Astrocyte (in vitro differentiated cells and primary cell): ENCODE data around the gene PLA2G3. TPM values are rescaled to one million over a fixed set of nuclear protein-coding genes. Genes with fewer than 3 reads are reported as not detected.

Source experiments
- DNase-seq: peaks from one replicate; pipeline ENCODE4 v3.0.0-alpha.2; 2010; ENCODE audit warnings: low read depth
- FAIRE-seq: peaks from 2 replicates; lab custom pipeline; 2011; peaks lifted over from hg19 to GRCh38; lab: Jason Lieb, UNC
- H2AFZ ChIP-seq: 2 replicates; pipeline ENCODE4 v1.6.0; 2012; ENCODE audit warnings: low read depth, low read length, inconsistent platforms
- H3K27ac ChIP-seq: 2 replicates; pipeline ENCODE4 v1.5.1; 2011; ENCODE audit warnings: low read depth, low read length, inconsistent platforms
- H3K27me3 ChIP-seq: 2 replicates; pipeline ENCODE4 v1.6.0; 2011; ENCODE audit warnings: low read length, inconsistent platforms; ENCODE audit not compliant: insufficient read depth
- H3K36me3 ChIP-seq: 2 replicates; pipeline ENCODE4 v1.5.1; 2011; ENCODE audit warnings: low read length, inconsistent platforms; ENCODE audit not compliant: insufficient read depth
- H3K4me1 ChIP-seq: 2 replicates; pipeline ENCODE4 v1.5.1; 2011; ENCODE audit warnings: low read length, inconsistent platforms; ENCODE audit not compliant: insufficient read depth
- H3K4me2 ChIP-seq: 2 replicates; pipeline ENCODE4 v1.6.0; 2012; ENCODE audit warnings: low read length, inconsistent platforms
- H3K4me3 ChIP-seq: 2 replicates; pipeline ENCODE4 v1.5.1; 2011; ENCODE audit warnings: low read depth, mild to moderate bottlenecking, low read length, inconsistent platforms; ENCODE audit not compliant: insufficient read depth
- H3K79me2 ChIP-seq: 2 replicates; pipeline ENCODE4 v1.6.0; 2012; ENCODE audit warnings: mild to moderate bottlenecking, low read length, inconsistent platforms; ENCODE audit not compliant: insufficient read depth
- H3K9ac ChIP-seq: 2 replicates; pipeline ENCODE4 v1.6.0; 2012; ENCODE audit warnings: mild to moderate bottlenecking, low read length, inconsistent platforms
- H3K9me3 ChIP-seq: 2 replicates; pipeline ENCODE4 v1.5.1; 2012; ENCODE audit warnings: low read depth, mild to moderate bottlenecking, low read length, inconsistent platforms; ENCODE audit not compliant: insufficient read depth
- H4K20me1 ChIP-seq: 2 replicates; pipeline ENCODE4 v1.6.0; 2012; ENCODE audit warnings: low read length, inconsistent platforms; ENCODE audit not compliant: insufficient read depth
- H3K27ac Mint-ChIP-seq: one replicate; pipeline ENCODE4 v1.8.0; 2021; ENCODE audit warnings: mild to moderate bottlenecking, mixed read lengths; ENCODE audit not compliant: unreplicated experiment
- H3K27me3 Mint-ChIP-seq: one replicate; pipeline ENCODE4 v1.8.0; 2021; ENCODE audit warnings: low read depth, mixed read lengths; ENCODE audit not compliant: unreplicated experiment
- H3K36me3 Mint-ChIP-seq: one replicate; pipeline ENCODE4 v1.8.0; 2021; ENCODE audit warnings: low read depth, mixed read lengths; ENCODE audit not compliant: unreplicated experiment
- H3K4me1 Mint-ChIP-seq: one replicate; pipeline ENCODE4 v1.8.0; 2021; ENCODE audit warnings: low read depth, mixed read lengths; ENCODE audit not compliant: unreplicated experiment
- H3K4me3 Mint-ChIP-seq: one replicate; pipeline ENCODE4 v1.8.0; 2021; ENCODE audit warnings: mild to moderate bottlenecking, moderate library complexity, mixed read lengths; ENCODE audit not compliant: unreplicated experiment
- H3K9me3 Mint-ChIP-seq: one replicate; pipeline ENCODE4 v1.8.0; 2021; ENCODE audit warnings: mild to moderate bottlenecking, mixed read lengths; ENCODE audit not compliant: unreplicated experiment
- CTCF ChIP-seq: IDR thresholded peaks from 2 replicates; pipeline ENCODE4 v1.5.1; 2011; ENCODE audit warnings: low read depth, mild to moderate bottlenecking, inconsistent platforms, low read length, moderate library complexity; ENCODE audit not compliant: insufficient read depth
- EZH2 ChIP-seq: IDR thresholded peaks from 2 replicates; pipeline ENCODE4 v1.6.1; 2012; ENCODE audit warnings: mild to moderate bottlenecking, low read length, inconsistent platforms; ENCODE audit not compliant: insufficient read depth
- total RNA-seq: library from RNA; stranded (reverse); gene quantifications from 2 replicates; pipeline ENCODE4 v1.2.1, GENCODE V29; 2021

PLA2G3 gene
- total RNA-seq, 1 donor from 2014 or later: not detected

GRCh38 chr22:31130873-31131272, 9.4 kb downstream of the PLA2G3 start:
- H3K79me2 ChIP-seq: no peaks in the 10 kb centered on the region
- H2AFZ ChIP-seq: no peak overlapping the region
- H3K27ac Mint-ChIP-seq: no peak overlapping the region
- no peak for FAIRE-seq
- H4K20me1 ChIP-seq: no peaks in the 10 kb centered on the region
- H3K36me3 Mint-ChIP-seq: peaks cover 6% of the 10 kb centered on the region
- no peaks in the 10 kb centered on the region for H3K4me1 ChIP-seq
- H3K27me3 Mint-ChIP-seq: peaks cover 3% of the 10 kb centered on the region
- TF ChIP-seq CTCF (no peak), EZH2 (no peak)
- H3K9me3 ChIP-seq: no peaks in the 10 kb centered on the region
- H3K4me2 ChIP-seq: no peak overlapping the region
- no peaks in the 10 kb centered on the region for H3K27me3 ChIP-seq
- no peaks in the 10 kb centered on the region for H3K9me3 Mint-ChIP-seq
- no peaks in the 10 kb centered on the region for H3K36me3 ChIP-seq
- H3K9ac ChIP-seq: no peak overlapping the region
- no peak overlapping the region for H3K27ac ChIP-seq
- no peak overlapping the region for H3K4me3 ChIP-seq
- no peak for DNase-seq
- H3K4me3 Mint-ChIP-seq: no peak overlapping the region
- H3K4me1 Mint-ChIP-seq: no peaks in the 10 kb centered on the region

GRCh38 chr22:31128156-31128555, 12.2 kb downstream of the PLA2G3 start:
- H3K27ac Mint-ChIP-seq: no peak overlapping the region
- no peak for FAIRE-seq
- no peaks in the 10 kb centered on the region for H3K4me1 Mint-ChIP-seq

More at GRCh38 chr22:31128156-31128555, 12.2 kb downstream of the PLA2G3 start:
- no peaks in the 10 kb centered on the region for H3K79me2 ChIP-seq
- peaks cover 2% of the 10 kb centered on the region for H3K4me1 ChIP-seq
- H3K9me3 Mint-ChIP-seq: no peaks in the 10 kb centered on the region
- no peak for DNase-seq
- H3K4me3 Mint-ChIP-seq: no peak overlapping the region
- H3K36me3 ChIP-seq: no peaks in the 10 kb centered on the region
- no peaks in the 10 kb centered on the region for H4K20me1 ChIP-seq
- H3K4me3 ChIP-seq: no peak overlapping the region
- H3K36me3 Mint-ChIP-seq: peaks cover 6% of the 10 kb centered on the region
- H3K9me3 ChIP-seq: no peaks in the 10 kb centered on the region
- peaks cover 21% of the 10 kb centered on the region for H3K27me3 Mint-ChIP-seq
- H2AFZ ChIP-seq: no peak overlapping the region
- H3K9ac ChIP-seq: no peak overlapping the region
- no peak overlapping the region for H3K4me2 ChIP-seq
- TF ChIP-seq CTCF (no peak), EZH2 (no peak)
- peaks cover 7% of the 10 kb centered on the region for H3K27me3 ChIP-seq
- no peak overlapping the region for H3K27ac ChIP-seq
